HCT116 (cell line): ENCODE measurements around the gene SLC9A9. TPM values are rescaled to one million over a fixed set of nuclear protein-coding genes. Genes with fewer than 3 reads are reported as not detected.

Experiments used
- ATAC-seq: fragments of 200-7000 bp; cut with Tn5 transposase; 2 replicates; pipeline ENCODE4 v1.9.1; 2020; ENCODE audit warnings: mild to moderate bottlenecking, moderate library complexity
- BruUV-seq: library from RNA; stranded (reverse); fragments of 400-500 nt; replicated peaks from 2 replicates; lab custom pipeline; 2021; lab: Mats Ljungman, UMichigan
- CTCF ChIA-PET: fragments of 300-600 bp; sonication (Branson Sonifier 250); formaldehyde crosslinking; loops from one replicate; lab custom pipeline; 2021; ENCODE audit warnings: antibody characterized with exemption; lab: Charles Lee
- POLR2A ChIA-PET: fragments of 300-600, 350-600 bp; sonication (Branson Sonifier 250); formaldehyde crosslinking; loops from one replicate; lab custom pipeline; 2021; ENCODE audit warnings: antibody characterized with exemption; lab: Charles Lee
- RAD21 ChIA-PET, 2 experiments: fragments of 300-600 bp; sonication (Branson Sonifier 250); formaldehyde crosslinking; loops; one replicate each; lab custom pipeline; 2023; ENCODE audit warnings: low total read pairs in 2 of 2; ENCODE audit not compliant: uncharacterized antibody in 2 of 2, unreplicated experiment in 2 of 2, low non-redundant PET in 1 of 2; lab: Charles Lee
- DNase-seq: peaks from one replicate; pipeline ENCODE4 v3.0.0-alpha.2; 2010; ENCODE audit warnings: low read depth, low spot score
- H2AFZ ChIP-seq: fragments of 200-600 bp; shearing (Covaris generic), sonication (generic); 2 replicates; pipeline ENCODE4 v1.6.1; 2017; ENCODE audit warnings: low read depth, mixed run types, mixed read lengths, antibody characterized with exemption, low read length; ENCODE audit not compliant: poor library complexity, severe bottlenecking
- H3K27ac ChIP-seq: 2 replicates; pipeline ENCODE4 v1.5.1; 2012; ENCODE audit warnings: low read depth, low read length
- H3K27me3 ChIP-seq: fragments of 200-600 bp; sonication (generic); 2 replicates; pipeline ENCODE4 v1.6.1; 2016; ENCODE audit warnings: mixed run types, low read length, mixed read lengths; ENCODE audit not compliant: insufficient read depth
- H3K36me3 ChIP-seq, 2 experiments: fragments of 200-500 bp in 1 of 2; fragments of 200-600 bp in 1 of 2; sonication (Bioruptor generic) in 1 of 2; sonication (generic) in 1 of 2; 2 replicates each; pipeline versions ENCODE4 v1.5.1 to v1.6.1; 2014 to 2016; ENCODE audit warnings: low read length in 2 of 2, inconsistent platforms in 1 of 2, mixed read lengths in 1 of 2, mixed run types in 1 of 2; ENCODE audit not compliant: insufficient read depth in 2 of 2, control insufficient read depth in 1 of 2
- H3K4me1 ChIP-seq, 2 experiments: fragments of 200-600 bp in 1 of 2; sonication (generic) in 1 of 2; 2 replicates each; pipeline versions ENCODE4 v1.5.1 to v1.6.1; 2012 to 2017; ENCODE audit warnings: low read length in 2 of 2, inconsistent platforms in 1 of 2, mild to moderate bottlenecking in 1 of 2, mixed read lengths in 1 of 2, mixed run types in 1 of 2, moderate library complexity in 1 of 2; ENCODE audit not compliant: insufficient read depth in 2 of 2, control insufficient read depth in 1 of 2
- H3K4me2 ChIP-seq: fragments of 200-600 bp; sonication (generic); 2 replicates; pipeline ENCODE4 v1.6.1; 2017; ENCODE audit warnings: mixed run types, low read length, mixed read lengths
- H3K4me3 ChIP-seq, 2 experiments: fragments of 200-600 bp in 1 of 2; sonication (generic) in 1 of 2; replicated peaks in 1 of 2; 2 replicates each; pipeline ENCODE4 v1.5.1; 2011 to 2016; ENCODE audit warnings: low read length in 2 of 2, control low read depth in 1 of 2, low read depth in 1 of 2, mild to moderate bottlenecking in 1 of 2, mixed read lengths in 1 of 2, mixed run types in 1 of 2
- H3K79me2 ChIP-seq: fragments of 200-600 bp; sonication (generic); 2 replicates; pipeline ENCODE4 v1.6.1; 2017; ENCODE audit warnings: mild to moderate bottlenecking, mixed run types, low read length, moderate library complexity, mixed read lengths; ENCODE audit not compliant: insufficient read depth
- H3K9ac ChIP-seq: fragments of 200-600 bp; sonication (generic); 2 replicates; pipeline ENCODE4 v1.6.1; 2016; ENCODE audit warnings: low read length, mixed read lengths
- H3K9me2 ChIP-seq: fragments of 200-600 bp; sonication (generic), shearing (Covaris generic); 2 replicates; pipeline ENCODE4 v1.6.1; 2017; ENCODE audit warnings: mixed run types, mild to moderate bottlenecking, moderate library complexity; ENCODE audit not compliant: insufficient read depth
- H3K9me3 ChIP-seq, 2 experiments: fragments of 200-500 bp in 1 of 2; fragments of 200-600 bp in 1 of 2; sonication (Bioruptor generic) in 1 of 2; sonication (generic) in 1 of 2; 2 replicates each; pipeline ENCODE4 v1.6.1; 2014 to 2017; ENCODE audit warnings: low read length in 2 of 2, mixed read lengths in 2 of 2, inconsistent platforms in 1 of 2, low read depth in 1 of 2, mild to moderate bottlenecking in 1 of 2, mixed run types in 1 of 2, moderate library complexity in 1 of 2; ENCODE audit not compliant: control insufficient read depth in 1 of 2, insufficient read depth in 1 of 2
- H4K20me1 ChIP-seq: fragments of 200-600 bp; sonication (generic), shearing (Covaris generic); 2 replicates; pipeline ENCODE4 v1.6.1; 2017; ENCODE audit warnings: mixed run types, mild to moderate bottlenecking, moderate library complexity; ENCODE audit not compliant: insufficient read depth
- CBX3 ChIP-seq: IDR thresholded peaks from 2 replicates; pipeline ENCODE4 v1.6.1; 2012; ENCODE audit warnings: low read depth
- CTCF ChIP-seq, 3 experiments: fragments of 200-600 bp in 1 of 3; sonication (generic) in 1 of 3; IDR thresholded peaks in 2 of 3; conservative IDR thresholded peaks in 1 of 3; 2 replicates each; pipeline ENCODE4 v1.5.1; 2012 to 2017; ENCODE audit warnings: low read depth in 2 of 3, low read length in 2 of 3, antibody characterized with exemption in 1 of 3, borderline replicate concordance in 1 of 3, control low read depth in 1 of 3, mild to moderate bottlenecking in 1 of 3, mixed read lengths in 1 of 3, mixed run types in 1 of 3, moderate library complexity in 1 of 3; ENCODE audit not compliant: insufficient read depth in 1 of 3
- EGR1 ChIP-seq: IDR thresholded peaks from 2 replicates; pipeline ENCODE4 v1.6.1; 2012; ENCODE audit warnings: low read depth
- EZH2phosphoT487 ChIP-seq: fragments of 200-600 bp; IDR thresholded peaks from 2 replicates; pipeline ENCODE4 v1.6.1; 2018; ENCODE audit warnings: antibody characterized with exemption, borderline replicate concordance
- POLR2AphosphoS5 ChIP-seq: IDR thresholded peaks from 2 replicates; pipeline ENCODE4 v1.6.1; 2011; ENCODE audit warnings: mild to moderate bottlenecking, low read depth, low read length, moderate library complexity
- YY1 ChIP-seq: IDR thresholded peaks from 2 replicates; pipeline ENCODE4 v1.6.1; 2011; ENCODE audit warnings: low read length, low read depth, moderate library complexity, mild to moderate bottlenecking; ENCODE audit not compliant: insufficient replicate concordance; ENCODE audit errors: extremely low read depth
- ZNF274 ChIP-seq: fragments of 200-500 bp; sonication (Bioruptor generic); IDR thresholded peaks from 2 replicates; pipeline ENCODE4 v1.6.1; 2014; ENCODE audit warnings: mild to moderate bottlenecking, low read depth, low read length, inconsistent platforms
- intact Hi-C: fragments of 100-400 bp; cut with micrococcal nuclease; formaldehyde crosslinking; loops from 2 replicates; pipeline ENCODE4 v1.10.0; 2022
- total RNA-seq: library from RNA; stranded (reverse); gene quantifications from one replicate; pipeline ENCODE4 v1.2.1, GENCODE V29; 2021; ENCODE audit not compliant: unreplicated experiment
- TF ChIP-seq, protein P1 (sequence below): IDR thresholded peaks from 2 replicates; pipeline ENCODE4 v1.6.1; 2012
- TF ChIP-seq, protein P2 (sequence below): IDR thresholded peaks from 2 replicates; pipeline ENCODE4 v1.6.1; 2012; ENCODE audit warnings: low read depth
- TF ChIP-seq, protein P3 (sequence below): IDR thresholded peaks from 2 replicates; pipeline ENCODE4 v1.6.1; 2011; ENCODE audit warnings: mild to moderate bottlenecking, low read length, moderate library complexity; ENCODE audit not compliant: insufficient replicate concordance; ENCODE audit errors: extremely low read depth

The SLC9A9 gene
- total RNA-seq, 1 experiment from 2014 or later: 0.20 TPM

GRCh38 chr3:143652118-143652517 lies 196.2 kb downstream of the SLC9A9 start:
- no peak overlapping the region for H3K4me3 ChIP-seq
- ATAC-seq (no peak), DNase-seq (no peak)
- BruUV-seq: no TSS peak
- TF ChIP-seq CTCF (IDR thresholded peaks at IDR 0.05 in 2 of 3, conservative IDR thresholded peaks at IDR 0.05 in 1 of 3; ENCODE audit: borderline replicate concordance in 1 of 3, insufficient read depth in 1 of 3, low read depth in 2 of 3, low read length in 2 of 3): no peak
- TF ChIP-seq, protein P1, sequence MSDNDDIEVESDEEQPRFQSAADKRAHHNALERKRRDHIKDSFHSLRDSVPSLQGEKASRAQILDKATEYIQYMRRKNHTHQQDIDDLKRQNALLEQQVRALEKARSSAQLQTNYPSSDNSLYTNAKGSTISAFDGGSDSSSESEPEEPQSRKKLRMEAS: no peak
- TF ChIP-seq POLR2AphosphoS5: no peak
- TF ChIP-seq, protein P2, sequence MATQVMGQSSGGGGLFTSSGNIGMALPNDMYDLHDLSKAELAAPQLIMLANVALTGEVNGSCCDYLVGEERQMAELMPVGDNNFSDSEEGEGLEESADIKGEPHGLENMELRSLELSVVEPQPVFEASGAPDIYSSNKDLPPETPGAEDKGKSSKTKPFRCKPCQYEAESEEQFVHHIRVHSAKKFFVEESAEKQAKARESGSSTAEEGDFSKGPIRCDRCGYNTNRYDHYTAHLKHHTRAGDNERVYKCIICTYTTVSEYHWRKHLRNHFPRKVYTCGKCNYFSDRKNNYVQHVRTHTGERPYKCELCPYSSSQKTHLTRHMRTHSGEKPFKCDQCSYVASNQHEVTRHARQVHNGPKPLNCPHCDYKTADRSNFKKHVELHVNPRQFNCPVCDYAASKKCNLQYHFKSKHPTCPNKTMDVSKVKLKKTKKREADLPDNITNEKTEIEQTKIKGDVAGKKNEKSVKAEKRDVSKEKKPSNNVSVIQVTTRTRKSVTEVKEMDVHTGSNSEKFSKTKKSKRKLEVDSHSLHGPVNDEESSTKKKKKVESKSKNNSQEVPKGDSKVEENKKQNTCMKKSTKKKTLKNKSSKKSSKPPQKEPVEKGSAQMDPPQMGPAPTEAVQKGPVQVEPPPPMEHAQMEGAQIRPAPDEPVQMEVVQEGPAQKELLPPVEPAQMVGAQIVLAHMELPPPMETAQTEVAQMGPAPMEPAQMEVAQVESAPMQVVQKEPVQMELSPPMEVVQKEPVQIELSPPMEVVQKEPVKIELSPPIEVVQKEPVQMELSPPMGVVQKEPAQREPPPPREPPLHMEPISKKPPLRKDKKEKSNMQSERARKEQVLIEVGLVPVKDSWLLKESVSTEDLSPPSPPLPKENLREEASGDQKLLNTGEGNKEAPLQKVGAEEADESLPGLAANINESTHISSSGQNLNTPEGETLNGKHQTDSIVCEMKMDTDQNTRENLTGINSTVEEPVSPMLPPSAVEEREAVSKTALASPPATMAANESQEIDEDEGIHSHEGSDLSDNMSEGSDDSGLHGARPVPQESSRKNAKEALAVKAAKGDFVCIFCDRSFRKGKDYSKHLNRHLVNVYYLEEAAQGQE: no peak
- no peak for TF ChIP-seq YY1
- TF ChIP-seq EGR1: no peak
- no peak for TF ChIP-seq ZNF274
- TF ChIP-seq EZH2phosphoT487: no peak
- no peak for TF ChIP-seq CBX3
- TF ChIP-seq, protein P3, sequence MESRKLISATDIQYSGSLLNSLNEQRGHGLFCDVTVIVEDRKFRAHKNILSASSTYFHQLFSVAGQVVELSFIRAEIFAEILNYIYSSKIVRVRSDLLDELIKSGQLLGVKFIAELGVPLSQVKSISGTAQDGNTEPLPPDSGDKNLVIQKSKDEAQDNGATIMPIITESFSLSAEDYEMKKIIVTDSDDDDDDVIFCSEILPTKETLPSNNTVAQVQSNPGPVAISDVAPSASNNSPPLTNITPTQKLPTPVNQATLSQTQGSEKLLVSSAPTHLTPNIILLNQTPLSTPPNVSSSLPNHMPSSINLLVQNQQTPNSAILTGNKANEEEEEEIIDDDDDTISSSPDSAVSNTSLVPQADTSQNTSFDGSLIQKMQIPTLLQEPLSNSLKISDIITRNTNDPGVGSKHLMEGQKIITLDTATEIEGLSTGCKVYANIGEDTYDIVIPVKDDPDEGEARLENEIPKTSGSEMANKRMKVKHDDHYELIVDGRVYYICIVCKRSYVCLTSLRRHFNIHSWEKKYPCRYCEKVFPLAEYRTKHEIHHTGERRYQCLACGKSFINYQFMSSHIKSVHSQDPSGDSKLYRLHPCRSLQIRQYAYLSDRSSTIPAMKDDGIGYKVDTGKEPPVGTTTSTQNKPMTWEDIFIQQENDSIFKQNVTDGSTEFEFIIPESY: no peak
- no peaks in the 10 kb centered on the region for H3K9me2 ChIP-seq
- ChIA-PET RAD21 (no interaction called here), CTCF (no interaction called here), POLR2A (no interaction called here)
- intact Hi-C loops: no loop called here
- H3K27me3 ChIP-seq: no peaks in the 10 kb centered on the region
- no peaks in the 10 kb centered on the region for H4K20me1 ChIP-seq
- no peaks in the 10 kb centered on the region for H3K36me3 ChIP-seq
- no peak overlapping the region for H3K4me2 ChIP-seq
- H3K9ac ChIP-seq: no peak overlapping the region
- no peak overlapping the region for H3K27ac ChIP-seq
- H3K79me2 ChIP-seq: no peaks in the 10 kb centered on the region
- no peak overlapping the region for H2AFZ ChIP-seq
- no peaks in the 10 kb centered on the region for H3K4me1 ChIP-seq
- H3K9me3 ChIP-seq: no peaks in the 10 kb centered on the region
